GM12872 (cell line): Measurements from ENCODE around the gene CDC42BPA.

Source experiments
- CTCF ChIP-seq: IDR thresholded peaks from 3 replicates; pipeline ENCODE4 v1.5.1; 2011; ENCODE audit warnings: low read depth, mild to moderate bottlenecking, low read length, moderate library complexity; ENCODE audit not compliant: insufficient read depth

CDC42BPA gene

GRCh38 chr1:227125929-227126545 is 192.3 kb downstream of the CDC42BPA start:
- TF ChIP-seq CTCF = no peak

DNA sequence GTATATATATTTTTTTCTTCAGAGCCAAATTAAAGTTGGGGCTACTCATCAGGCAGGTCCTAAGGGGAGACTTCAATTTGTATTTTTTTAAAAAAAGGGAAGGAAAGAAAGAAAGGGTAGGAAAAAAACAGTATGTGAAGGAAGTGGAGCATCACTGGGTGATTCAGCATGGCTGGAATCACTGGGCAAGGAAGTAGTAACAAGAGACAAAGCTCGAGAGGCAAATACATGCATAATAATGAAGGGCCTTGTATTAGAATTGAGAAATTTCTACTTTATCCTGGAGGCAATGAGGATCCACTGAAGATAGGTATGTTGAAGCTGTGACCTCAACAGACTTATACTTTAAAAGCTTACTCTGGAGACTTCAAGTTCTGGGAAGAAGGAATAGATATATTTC is 193.8 kb downstream of the CDC42BPA start:
- TF ChIP-seq CTCF = no peak

DNA sequence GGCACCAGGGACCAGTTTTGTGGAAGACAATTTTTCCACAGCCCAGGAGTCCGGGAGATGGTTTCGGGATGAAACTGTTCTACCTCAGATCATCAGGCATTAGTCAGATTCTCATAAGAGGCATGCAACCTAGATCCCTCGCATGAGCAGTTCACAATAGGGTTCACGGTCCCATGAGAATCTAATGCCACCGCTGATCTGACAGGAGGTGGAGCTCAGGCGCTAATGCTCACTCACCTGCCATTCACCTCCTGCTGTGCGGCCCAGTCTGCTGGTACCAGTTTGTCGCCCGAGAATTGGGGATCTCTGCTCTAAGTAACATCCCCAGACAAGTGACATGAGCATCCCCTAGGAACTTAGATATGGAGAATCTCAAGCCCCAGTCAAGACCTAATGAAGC is 197.5 kb downstream of the CDC42BPA start:
- no peak for TF ChIP-seq CTCF

DNA sequence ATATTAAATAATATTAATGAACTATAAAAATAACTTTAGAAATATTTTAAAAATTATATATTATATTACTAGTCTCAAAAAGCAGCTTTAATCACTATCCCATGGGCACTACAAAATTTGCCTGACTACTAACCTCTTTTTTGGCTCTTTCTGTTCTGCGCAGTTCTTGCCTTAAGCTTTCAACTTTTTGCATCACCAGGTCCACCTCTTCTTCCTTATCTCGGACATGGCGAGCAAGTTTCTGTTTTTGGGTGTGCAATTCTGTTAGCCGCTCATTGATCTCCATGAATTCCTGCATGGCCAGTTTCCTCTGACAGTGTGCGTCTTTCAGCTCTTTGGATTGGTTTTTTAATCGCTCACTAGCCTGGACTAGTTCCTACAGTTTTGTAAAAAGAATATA is 205.8 kb downstream of the CDC42BPA start:
- no peak for TF ChIP-seq CTCF

- no peak for TF ChIP-seq CTCF
Measured at GRCh38 chr1:227111782-227112181, 206.5 kb downstream of the CDC42BPA start.

DNA sequence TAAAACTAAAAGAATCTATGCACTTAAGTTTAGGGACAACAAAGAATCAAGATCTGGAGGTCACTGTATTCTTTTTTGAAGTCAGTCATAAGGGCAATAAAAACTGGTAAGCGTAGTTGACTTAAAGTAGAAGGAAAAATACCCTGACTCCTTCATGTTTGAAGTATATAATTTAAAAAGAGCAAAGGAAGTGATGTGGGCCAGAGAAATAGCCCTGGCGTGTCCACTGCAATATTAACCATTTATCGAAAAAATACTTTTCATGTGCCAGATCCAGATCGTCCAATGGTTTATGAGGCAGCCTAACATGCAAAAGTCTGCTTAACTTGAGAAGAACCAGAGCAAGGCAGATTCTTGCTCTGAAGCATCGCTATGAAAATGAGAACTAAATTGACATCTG is 216.2 kb downstream of the CDC42BPA start:
- TF ChIP-seq CTCF = no peak

GRCh38 chr1:227094249-227094966 is 223.9 kb downstream of the CDC42BPA start:
- TF ChIP-seq CTCF = no peak
